Hematopoietic multipotent progenitor cell treated with erythropoietin and hydrocortisone succinate and interleukin-3 and kit ligand, for 4 days (in vitro differentiated cells): Measurements from ENCODE around the gene LRRC74A.
"Not testable (repeated sequence)": the region's sequence is repeated elsewhere in the genome, so short reads cannot be mapped to it uniquely, and the experiment has no call there.

Experiments
- DNase-seq: peaks from one replicate; pipeline ENCODE4 v3.0.0-alpha.2; 2015

LRRC74A gene

GRCh38 chr14:76898006-76898405, 71.8 kb downstream of the LRRC74A start:
- DNase-seq, result not testable (repeated sequence)

- DNase-seq, result no peak
These were observed 74.5 kb downstream of the LRRC74A start for GRCh38 chr14:76900682-76901081.

DNA sequence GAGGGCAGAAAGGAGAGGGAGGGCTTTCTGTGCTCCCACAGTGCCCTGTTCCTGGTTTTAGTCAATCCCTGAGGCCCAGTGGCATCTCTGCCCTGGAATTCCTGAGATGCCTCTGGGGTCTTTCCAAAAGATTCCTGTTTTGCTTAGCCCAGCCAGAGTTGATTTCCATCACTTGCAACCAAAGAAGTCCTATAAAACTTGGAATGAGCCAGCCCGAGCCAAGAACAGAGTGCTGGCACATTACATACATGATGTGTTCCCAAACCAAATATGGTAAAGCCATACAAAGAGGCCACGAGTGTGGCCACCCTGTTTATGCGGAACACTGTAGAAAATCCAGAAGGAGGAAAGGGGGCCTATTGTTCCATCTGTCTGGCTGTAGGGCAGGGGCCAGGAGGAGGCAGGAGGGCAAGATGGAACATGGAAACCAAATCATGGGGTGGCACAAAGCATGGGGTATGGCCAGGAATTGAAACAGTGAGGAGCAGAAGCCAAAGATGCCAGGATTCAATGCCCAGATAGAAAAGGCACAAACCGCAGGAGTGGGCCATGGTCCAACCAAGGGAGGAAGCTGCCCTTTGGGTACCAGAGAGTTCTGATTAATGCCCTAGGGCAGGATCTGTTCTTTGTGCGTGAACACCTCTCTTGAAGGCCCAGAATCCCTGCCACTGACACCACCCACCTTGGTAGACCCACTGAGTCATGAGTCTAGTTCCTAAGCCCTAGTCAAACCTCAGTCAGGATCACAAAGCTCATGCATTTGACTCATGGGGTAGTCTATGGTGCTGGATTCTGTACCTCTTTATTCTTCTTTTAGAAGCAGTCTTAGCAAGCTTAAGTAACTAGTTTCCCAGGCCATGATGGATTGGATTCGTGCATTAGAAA, 75.2 kb downstream of the LRRC74A start:
- no peak for DNase-seq

GRCh38 chr14:76902591-76902990, 76.4 kb downstream of the LRRC74A start:
- no peak for DNase-seq

GRCh38 chr14:76904100-76904739, 78.0 kb downstream of the LRRC74A start:
- DNase-seq, result no peak

GRCh38 chr14:76904740-76905569, 78.7 kb downstream of the LRRC74A start:
- DNase-seq, result peak; percentile 85

- peak; percentile 94 for DNase-seq
These were observed 82.6 kb downstream of the LRRC74A start for GRCh38 chr14:76908834-76909233.

- no peak for DNase-seq
These were observed 83.1 kb downstream of the LRRC74A start for GRCh38 chr14:76909266-76909665.

GRCh38 chr14:76910371-76910890, 84.2 kb downstream of the LRRC74A start:
- no peak for DNase-seq

DNA sequence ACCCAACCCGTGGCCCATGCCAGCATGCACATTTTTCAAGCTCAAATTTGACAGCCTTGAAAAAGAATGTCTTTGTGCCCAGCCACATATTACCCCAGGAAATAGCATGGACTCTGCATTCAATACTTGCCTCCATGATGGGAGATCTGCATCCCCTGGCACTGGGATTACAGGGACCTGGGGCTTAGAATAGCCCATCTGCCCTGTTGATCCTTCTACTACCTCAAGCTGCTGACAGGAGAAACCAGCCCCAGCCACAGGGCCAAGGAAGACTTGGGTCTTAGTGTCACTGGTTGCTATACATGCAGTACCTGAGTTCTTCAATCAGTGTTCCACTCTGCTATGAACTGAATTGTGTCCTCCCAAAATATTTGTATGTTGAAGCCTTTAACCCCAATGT, 85.3 kb downstream of the LRRC74A start:
- DNase-seq, result no peak

DNA sequence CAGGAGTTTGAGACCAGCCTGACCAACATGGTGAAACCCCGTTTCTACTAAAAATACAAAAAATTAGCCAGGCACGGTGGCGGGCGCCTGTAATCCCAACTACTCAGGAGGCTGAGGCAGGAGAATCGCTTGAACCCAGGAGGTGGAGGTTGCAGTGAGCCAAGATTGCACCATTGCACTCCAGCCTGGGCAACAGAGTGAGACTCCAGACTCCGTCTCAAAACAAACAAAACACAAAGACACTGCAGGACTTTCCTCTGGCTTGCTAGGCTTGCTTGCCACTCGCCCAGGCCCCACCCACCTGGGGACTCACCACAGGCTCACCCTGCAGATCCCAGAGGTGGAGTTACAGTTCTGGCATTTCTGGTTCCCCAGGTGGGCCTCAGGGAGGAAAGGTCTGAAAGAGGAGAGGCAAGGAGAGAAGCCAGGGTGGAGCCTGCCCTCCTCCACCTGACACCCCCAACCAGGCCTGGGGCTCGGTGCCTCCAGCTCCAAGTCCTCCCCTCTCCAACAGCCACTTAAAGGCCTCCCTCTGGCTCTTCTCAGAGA, 88.4 kb downstream of the LRRC74A start:
- DNase-seq, result not testable (repeated sequence)

DNA sequence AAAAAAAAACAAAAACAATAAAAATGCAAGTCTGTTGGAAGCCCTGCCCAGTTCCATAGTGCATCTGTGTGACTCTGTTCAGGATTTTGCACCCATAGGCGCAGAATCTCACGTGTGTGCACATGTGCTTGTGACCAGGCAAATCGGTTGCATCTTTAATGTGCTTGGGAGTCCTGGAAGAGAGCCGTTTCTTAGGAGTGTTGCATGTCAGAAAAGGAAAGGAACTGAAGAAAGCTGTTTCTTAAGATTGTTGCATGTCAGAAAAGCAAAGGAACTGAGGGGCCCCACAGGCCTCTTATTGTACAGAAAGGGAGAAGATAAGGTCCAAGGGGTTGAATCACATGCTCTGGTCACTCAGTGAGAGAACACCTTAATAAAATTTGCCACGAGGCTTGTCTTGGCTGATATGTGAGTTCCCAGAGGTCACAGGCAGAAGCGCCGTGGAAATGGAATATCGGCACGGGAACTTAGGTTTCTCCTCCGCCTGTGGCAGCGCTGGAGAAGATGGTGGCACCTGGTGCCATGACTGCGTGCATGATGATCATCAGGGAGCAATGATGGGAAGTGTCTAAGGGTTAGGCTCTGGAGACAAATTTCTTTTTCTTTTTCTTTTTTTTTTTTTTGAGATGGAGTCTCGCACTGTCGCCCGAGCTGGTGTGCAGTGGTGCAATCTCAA, 90.0 kb downstream of the LRRC74A start:
- DNase-seq, result peak; percentile 59

GRCh38 chr14:76917158-76917596, 91.0 kb downstream of the LRRC74A start:
- peak; percentile 62 for DNase-seq

DNA sequence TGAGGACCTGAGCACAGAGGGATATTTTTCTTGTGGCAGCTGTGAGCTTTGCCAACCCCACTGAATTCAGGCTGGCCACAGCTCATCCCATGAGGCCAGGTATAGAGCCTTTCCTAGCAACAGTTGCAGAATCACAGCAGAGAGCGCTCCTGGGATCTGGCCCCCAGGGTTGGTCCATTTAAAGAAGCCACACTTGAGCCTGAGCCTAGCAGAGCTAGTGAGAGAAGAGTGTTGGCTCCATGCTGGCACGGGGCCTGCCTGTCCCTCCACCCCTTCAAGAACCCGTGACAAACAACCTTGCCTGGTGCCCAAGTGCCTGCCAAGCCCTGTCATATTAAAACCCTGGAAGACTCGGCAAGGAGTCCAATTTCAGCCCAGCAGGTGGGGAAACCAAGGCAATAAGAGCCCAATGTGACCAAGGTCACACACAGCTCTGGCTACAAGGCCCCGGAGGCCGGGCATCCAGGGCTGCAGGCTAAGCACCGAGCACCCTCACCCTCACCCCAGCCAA, 91.6 kb downstream of the LRRC74A start:
- DNase-seq, result no peak

GRCh38 chr14:76918256-76918781, 92.1 kb downstream of the LRRC74A start:
- DNase-seq, result peak; percentile 70

DNA sequence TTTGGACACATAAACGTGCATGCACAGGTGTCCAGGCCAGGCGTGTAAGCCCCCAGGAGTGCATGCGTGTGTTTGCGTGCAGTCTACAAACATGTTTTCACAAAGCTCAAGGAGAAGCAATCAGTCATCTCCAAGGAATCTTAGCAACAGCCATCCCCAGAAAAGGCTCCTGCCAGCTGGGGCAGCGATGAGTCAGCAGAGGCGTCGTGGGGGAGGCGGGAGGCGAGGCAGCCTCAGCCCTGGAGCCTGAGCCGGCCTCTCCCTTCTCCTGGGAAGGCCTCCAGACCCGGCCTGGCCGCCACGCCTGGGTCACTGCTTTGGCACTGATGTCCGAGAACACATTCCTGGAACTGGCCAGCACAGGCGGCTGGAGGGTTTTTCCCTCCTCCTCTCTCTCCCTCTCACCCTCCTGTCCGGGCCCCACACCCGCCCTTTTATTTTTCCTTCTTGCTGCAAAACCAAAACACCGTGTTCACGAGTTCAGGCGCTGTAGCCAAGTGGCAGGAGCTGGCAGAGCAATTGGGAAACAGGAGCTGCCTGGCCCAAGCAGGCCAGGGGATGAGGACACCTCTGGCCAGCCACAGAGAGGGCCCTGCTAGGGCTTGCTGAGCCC, 92.7 kb downstream of the LRRC74A start:
- peak; percentile 76 for DNase-seq
